ENCODE measurements around the gene DNMT3A. TPM values are rescaled to one million over a fixed set of nuclear protein-coding genes. Genes with fewer than 3 reads are reported as not detected.

Gene DNMT3A
- polyA plus RNA-seq, 3 donors from 2014 or later, result 9.4 to 15.9 (median 9.9) TPM

DNA sequence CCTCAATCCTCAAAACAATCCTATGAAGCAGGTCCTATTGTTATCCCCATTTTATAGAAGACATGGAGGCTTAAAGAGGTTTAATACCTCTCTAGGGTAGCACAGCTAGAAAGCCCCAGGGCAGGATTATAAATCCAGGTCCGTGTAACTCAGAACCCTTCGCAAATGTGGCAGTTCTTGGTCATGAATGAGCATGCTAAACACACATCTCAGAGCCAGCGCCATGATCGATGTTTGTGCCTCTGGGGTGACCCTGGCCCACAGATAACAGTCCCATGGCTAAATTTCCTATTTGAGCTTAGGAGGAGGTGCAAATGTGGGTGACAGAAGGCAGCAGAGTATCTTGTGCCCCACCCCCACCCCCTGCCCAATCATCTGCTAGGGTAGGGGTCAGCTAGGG, 17.5 kb downstream of the DNMT3A start:
- Mint-ChIP-seq H3K36me3 (peaks cover 13 to 20% (median 17%) of the 10 kb centered on the region in 3 donors), H3K4me1 (peaks cover 47 to 53% of the 10 kb centered on the region in 2 donors), H3K27ac (peak overlapping the region in 3 of 6 donors; percentile 41 to 61 (median 60)), H3K27me3 (ENCODE audit: low read depth in 3 of 3) (peaks cover 0 to 3% (median 2%) of the 10 kb centered on the region in 3 donors), H3K4me3 (peak overlapping the region; percentile 64 to 92 (median 81)), H3K9me3 (peaks cover 0 to 14% (median 8%) of the 10 kb centered on the region in 6 donors)
- DNase-seq, result no peak

DNA sequence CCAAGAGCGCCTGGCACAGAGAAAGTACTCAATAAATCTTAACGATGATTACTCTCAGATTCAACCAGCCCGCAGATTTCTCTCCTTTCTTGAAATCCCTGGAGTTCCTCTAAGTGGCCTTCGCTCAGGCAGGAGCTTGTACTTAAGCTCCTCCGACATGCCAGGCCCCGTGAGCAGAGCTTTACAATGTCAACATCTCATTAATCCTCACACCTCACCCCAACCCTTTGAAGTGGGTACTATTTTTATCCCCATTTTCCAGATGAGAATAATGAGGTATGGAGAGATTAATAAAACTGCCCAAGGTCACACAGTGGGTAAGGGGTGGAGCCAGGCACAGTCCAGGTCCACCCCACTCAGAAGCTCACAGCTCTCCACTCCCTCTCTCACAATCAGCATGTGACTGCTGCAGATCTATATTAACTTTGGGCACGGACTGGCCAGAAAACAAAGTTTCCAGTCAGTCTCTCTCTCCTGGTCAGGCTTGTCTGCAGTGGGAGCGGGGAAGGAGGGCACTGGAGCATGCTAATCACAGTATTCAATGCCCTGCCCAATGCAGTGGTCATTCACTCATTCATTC, 18.0 kb downstream of the DNMT3A start:
- Mint-ChIP-seq H3K27ac (peak overlapping the region; percentile 61 to 92 (median 88)), H3K4me3 (peak overlapping the region; percentile 76 to 92 (median 81)), H3K27me3 (ENCODE audit: low read depth in 3 of 3) (peaks cover 0 to 3% (median 2%) of the 10 kb centered on the region in 3 donors), H3K36me3 (peaks cover 13 to 20% (median 17%) of the 10 kb centered on the region in 3 donors), H3K4me1 (peaks cover 47 to 55% of the 10 kb centered on the region in 2 donors), H3K9me3 (peaks cover 0 to 14% (median 8%) of the 10 kb centered on the region in 6 donors)
- no peak for DNase-seq

DNA sequence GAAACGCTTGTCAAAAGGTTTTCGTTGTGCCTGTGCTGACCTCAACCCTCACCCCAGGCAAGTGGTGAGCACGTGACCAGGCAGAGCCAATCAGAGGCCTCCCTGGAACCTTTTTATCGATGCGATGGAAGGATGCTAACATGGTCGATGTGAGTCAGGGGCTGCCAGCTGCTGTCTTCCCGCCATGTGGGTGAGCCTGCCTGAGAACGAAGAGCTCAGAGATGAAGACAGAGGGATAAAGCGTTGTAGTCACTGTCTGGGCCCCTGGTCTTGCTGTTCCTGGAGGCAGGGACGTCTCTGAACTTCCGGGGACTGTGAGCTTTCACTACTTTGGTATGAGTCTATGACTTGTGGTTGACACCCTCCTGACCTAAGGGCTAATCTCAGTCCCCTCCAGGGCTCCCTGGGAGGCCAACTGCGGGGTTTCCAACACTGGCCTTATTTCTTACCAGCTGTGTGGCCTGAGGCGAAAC, 18.6 kb downstream of the DNMT3A start:
- peak; percentile 47 to 63 (median 52) for DNase-seq
- peak overlapping the region; percentile 61 to 92 (median 88) for H3K27ac Mint-ChIP-seq
- H3K4me1 Mint-ChIP-seq, result peaks cover 47 to 55% of the 10 kb centered on the region in 2 donors

DNA sequence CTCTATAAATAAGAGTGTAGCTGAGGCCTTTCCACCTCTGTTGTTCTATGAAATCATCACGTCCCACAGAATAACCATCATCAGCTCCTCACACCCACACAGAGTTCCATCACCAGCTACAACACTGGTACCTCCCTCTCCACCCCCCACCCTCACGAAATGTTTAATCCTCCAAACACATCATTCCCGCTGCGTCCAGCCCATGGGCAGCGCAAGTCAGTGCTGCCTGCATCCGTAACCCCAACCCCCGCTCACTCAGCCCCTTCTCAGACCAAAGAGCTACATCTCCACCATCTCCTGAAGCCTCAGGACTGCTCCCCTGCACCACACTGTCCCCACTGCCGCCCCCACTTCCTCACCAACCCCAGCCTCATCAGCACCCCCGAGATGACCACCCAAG, 19.4 kb downstream of the DNMT3A start:
- peaks cover 9 to 14% (median 11%) of the 10 kb centered on the region in 3 donors for H3K36me3 Mint-ChIP-seq
- H3K9me3 Mint-ChIP-seq, result peaks cover 1 to 9% (median 7%) of the 10 kb centered on the region in 6 donors
- H3K27me3 Mint-ChIP-seq (ENCODE audit: low read depth in 3 of 3), result peaks cover 0 to 3% (median 2%) of the 10 kb centered on the region in 3 donors
- peaks cover 47 to 55% of the 10 kb centered on the region in 2 donors for H3K4me1 Mint-ChIP-seq
- H3K4me3 Mint-ChIP-seq, result peak overlapping the region; percentile 76 to 92 (median 81)
- no peak for DNase-seq
- peak overlapping the region in 5 of 6 donors; percentile 61 to 92 (median 89) for H3K27ac Mint-ChIP-seq

More for the DNA sequence above, 18.6 kb downstream of the DNMT3A start:
- peaks cover 13 to 20% (median 17%) of the 10 kb centered on the region in 3 donors for H3K36me3 Mint-ChIP-seq
- H3K9me3 Mint-ChIP-seq, result peaks cover 0 to 14% (median 8%) of the 10 kb centered on the region in 6 donors
- peaks cover 0 to 3% (median 2%) of the 10 kb centered on the region in 3 donors for H3K27me3 Mint-ChIP-seq (ENCODE audit: low read depth in 3 of 3)
- peak overlapping the region; percentile 76 to 92 (median 81) for H3K4me3 Mint-ChIP-seq

DNA sequence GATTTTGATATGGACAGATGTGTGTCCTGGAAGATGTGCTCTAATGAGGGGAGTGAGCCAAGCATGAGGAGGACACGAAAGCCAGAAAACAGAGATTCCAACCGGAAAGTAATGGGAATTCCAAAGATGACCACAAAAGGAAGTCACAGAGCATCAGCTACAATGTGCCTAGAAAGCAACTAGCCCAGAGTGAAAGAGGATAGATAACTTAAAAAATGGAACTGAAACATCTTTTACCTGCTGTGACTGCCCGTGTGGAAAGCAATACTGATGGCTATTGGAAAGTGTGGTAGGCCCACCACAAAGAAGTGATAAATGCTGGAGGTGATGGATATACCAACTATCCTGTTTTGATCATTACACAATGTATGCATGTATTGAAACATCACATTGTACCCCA, 21.6 kb downstream of the DNMT3A start:
- Mint-ChIP-seq H3K27ac (peak overlapping the region in 2 of 6 donors; percentile 7 to 12), H3K27me3 (ENCODE audit: low read depth in 3 of 3) (peaks cover 0 to 3% (median 1%) of the 10 kb centered on the region in 3 donors), H3K36me3 (no peaks in the 10 kb centered on the region), H3K9me3 (peaks cover 0 to 1% (median 0%) of the 10 kb centered on the region in 6 donors), H3K4me3 (no peak overlapping the region), H3K4me1 (peaks cover 56 to 72% of the 10 kb centered on the region in 2 donors)
- DNase-seq, result no peak

DNA sequence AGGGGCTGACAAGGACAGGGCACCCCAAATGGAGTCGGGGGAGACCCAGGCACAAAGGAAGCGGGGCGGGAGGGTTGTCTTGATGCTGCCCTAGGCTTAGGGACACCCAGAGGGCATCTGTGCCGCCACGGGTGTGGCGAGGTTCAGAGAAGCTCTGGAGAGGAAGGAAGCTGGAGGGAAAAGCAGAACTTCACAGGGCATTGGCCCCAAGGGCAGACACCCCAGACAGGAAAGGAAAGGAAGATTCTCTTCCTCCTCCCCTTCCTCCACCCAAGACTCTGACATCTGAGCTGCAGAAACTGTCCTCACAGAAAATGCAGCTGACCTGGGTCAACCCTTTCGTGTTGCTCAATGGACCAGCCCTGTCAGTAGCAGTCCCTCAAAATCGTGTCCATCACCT, 25.6 kb downstream of the DNMT3A start:
- no peaks in the 10 kb centered on the region for H3K36me3 Mint-ChIP-seq
- H3K27me3 Mint-ChIP-seq (ENCODE audit: low read depth in 3 of 3), result peaks cover 0 to 1% (median under 1%) of the 10 kb centered on the region in 3 donors
- peaks cover 0 to 1% (median 0%) of the 10 kb centered on the region in 6 donors for H3K9me3 Mint-ChIP-seq
- H3K4me1 Mint-ChIP-seq, result peaks cover 39 to 40% of the 10 kb centered on the region in 2 donors
- peak overlapping the region in 4 of 6 donors; percentile 12 to 73 (median 52) for H3K27ac Mint-ChIP-seq
- no peak for DNase-seq
- no peak overlapping the region for H3K4me3 Mint-ChIP-seq

DNA sequence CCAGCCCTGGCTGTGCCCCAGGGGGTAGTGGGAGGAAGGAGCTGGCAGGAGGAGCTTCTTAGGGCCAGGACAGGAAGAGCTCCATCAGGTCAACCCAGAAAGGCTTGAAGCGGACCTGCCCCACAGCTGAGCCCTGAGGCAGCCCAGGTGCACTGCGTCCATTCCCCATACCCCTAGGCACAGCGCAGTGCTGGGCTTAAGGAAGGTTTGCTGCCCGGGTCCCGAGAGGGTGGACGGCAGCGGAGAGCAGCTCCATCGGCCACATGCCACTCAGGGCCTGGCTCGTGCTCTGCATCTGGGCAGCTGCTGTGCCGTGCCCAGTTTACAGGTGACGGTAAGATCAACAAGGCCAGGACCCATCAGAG, 26.4 kb downstream of the DNMT3A start:
- H3K27ac Mint-ChIP-seq, result peak overlapping the region in 5 of 6 donors; percentile 32 to 73 (median 64)
- no peak for DNase-seq
- H3K9me3 Mint-ChIP-seq, result peaks cover 0 to 1% (median 0%) of the 10 kb centered on the region in 6 donors
- peaks cover 0 to 1% (median 0%) of the 10 kb centered on the region in 3 donors for H3K27me3 Mint-ChIP-seq (ENCODE audit: low read depth in 3 of 3)
- H3K4me3 Mint-ChIP-seq, result no peak overlapping the region
- peaks cover 37 to 40% of the 10 kb centered on the region in 2 donors for H3K4me1 Mint-ChIP-seq
- no peaks in the 10 kb centered on the region for H3K36me3 Mint-ChIP-seq

DNA sequence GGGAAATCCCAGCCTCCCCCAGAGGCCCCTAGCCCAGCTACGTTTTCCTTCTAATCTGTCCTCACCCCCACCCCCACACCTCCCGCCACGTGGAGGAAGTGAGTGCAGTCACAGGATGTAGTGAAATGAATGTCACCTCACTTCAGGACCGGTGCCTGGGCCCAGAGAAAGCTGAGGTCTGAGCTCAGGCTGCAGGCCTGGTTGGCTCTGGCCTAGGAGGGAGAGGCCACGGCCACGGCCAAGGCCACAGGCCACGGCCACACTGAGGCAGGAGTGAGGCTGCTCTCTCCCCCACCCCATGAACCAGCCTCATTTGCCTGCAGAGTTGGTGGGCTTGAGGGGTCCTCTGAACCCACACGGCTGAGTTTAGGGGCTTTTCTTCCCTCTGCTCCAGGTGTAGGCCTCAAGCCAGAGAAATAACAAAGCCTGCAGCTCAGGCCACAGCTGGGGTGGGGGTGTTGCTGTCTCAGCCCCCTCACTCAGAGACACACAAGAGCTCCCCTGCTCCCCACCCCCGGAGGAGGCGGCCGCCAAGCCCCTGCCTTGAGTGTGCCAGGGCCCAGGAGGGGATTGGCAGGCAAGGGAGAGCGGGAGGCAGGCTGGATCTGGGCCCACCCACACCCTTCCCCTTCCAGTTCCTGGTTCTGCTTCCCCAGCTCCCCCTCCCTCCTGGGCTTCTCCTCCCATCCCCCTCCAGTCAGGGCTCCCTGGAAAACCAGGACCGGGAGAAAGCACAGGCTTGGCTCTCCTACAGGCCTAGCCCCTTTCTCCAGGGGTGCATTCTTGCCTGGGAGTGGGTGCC, 27.0 kb downstream of the DNMT3A start:
- peaks cover 0 to 1% (median 0%) of the 10 kb centered on the region in 3 donors for H3K27me3 Mint-ChIP-seq (ENCODE audit: low read depth in 3 of 3)
- H3K27ac Mint-ChIP-seq, result peak overlapping the region; percentile 55 to 85 (median 78)
- peaks cover 31 to 38% of the 10 kb centered on the region in 2 donors for H3K4me1 Mint-ChIP-seq
- DNase-seq, result peak; percentile 39 to 50 (median 43)
- peaks cover 0 to 1% (median 0%) of the 10 kb centered on the region in 6 donors for H3K9me3 Mint-ChIP-seq
- H3K4me3 Mint-ChIP-seq, result peak overlapping the region in 3 of 5 donors; percentile 40 to 64 (median 61)
- H3K36me3 Mint-ChIP-seq, result no peaks in the 10 kb centered on the region

DNA sequence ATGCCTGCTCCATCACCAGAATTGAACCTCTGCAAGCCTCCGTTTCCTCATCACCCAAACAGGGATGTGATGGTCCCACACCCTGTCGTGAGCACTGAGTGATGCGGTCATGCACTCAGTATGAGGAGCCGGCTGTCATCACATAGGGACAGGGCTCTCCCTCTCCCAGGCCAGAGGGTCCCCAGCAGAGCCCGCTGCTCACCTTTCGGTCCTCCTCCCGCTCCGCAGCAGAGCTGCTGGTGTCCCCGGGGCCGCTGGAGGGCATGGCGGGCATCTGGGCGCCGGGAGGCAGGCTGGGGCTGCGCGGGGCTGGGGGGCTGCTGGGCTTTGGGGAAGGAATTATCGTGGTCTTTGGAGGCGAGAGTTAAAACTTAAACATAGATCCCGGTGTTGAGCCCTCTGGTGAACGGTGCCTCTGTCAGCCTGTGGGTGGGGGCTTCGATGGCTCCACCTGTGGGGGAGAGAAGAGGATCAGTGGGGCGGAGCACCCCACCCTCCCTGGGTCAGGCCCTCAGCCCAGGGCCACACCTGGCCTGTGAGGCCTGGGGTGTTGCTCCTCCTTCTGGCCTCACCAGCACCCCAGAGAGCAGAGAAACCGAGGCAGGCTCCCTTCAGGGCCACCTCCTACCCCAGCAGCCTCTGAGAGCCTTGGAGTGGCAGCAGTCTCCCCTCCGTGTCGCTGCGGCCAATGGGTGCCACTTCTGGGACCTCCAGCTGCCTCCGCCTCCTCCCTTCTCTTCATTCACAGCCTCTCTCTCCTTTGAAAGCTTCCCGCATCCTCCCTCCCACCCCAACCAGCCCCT, 27.8 kb downstream of the DNMT3A start:
- peaks cover 33 to 43% of the 10 kb centered on the region in 2 donors for H3K4me1 Mint-ChIP-seq
- H3K4me3 Mint-ChIP-seq, result peak overlapping the region in 2 of 5 donors; percentile 61 to 64
- H3K9me3 Mint-ChIP-seq, result peaks cover 0 to 1% (median 0%) of the 10 kb centered on the region in 6 donors

DNA sequence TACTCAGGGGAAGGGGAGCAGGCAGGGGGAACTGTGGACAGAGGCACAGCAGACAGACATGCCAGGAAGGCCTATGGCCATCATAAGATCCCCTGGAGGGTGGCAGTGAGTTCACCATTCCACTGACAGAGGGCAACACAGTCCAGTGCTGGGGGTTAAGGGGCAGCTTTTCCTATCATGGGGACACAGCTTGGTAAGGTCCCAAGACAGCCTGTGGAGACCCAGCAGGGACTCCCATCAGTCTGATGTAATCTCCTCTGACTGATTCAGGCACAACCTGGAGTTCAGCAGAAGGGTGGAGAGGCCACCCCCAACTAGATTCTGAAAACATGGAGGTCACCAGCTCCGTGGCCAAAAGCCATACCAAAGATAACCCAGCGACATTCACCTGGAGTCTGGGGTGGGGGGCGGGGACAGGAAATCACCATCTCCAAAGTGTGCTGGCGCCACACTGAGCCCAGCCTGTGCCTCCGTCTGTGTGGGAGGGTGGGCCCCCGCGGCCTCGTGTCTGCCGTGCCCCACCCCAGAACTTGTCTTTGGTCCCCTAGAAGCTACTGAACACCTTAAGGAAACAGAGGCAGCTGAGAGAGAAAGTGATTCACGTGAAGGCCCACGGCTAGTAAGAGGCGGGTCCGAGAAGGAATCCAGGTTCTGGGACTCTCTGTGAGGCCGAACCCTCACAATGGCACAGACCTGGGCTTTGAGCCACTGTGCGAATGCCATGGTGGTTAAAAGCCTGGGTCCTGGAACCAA, 28.6 kb downstream of the DNMT3A start:
- peaks cover 1 to 5% (median 2%) of the 10 kb centered on the region in 3 donors for H3K27me3 Mint-ChIP-seq (ENCODE audit: low read depth in 3 of 3)
- H3K27ac Mint-ChIP-seq, result peak overlapping the region in 1 of 6 donors; percentile 50
- H3K4me1 Mint-ChIP-seq, result peaks cover 41 to 50% of the 10 kb centered on the region in 2 donors
- no peak for DNase-seq
- no peak overlapping the region for H3K4me3 Mint-ChIP-seq
- H3K36me3 Mint-ChIP-seq, result no peaks in the 10 kb centered on the region
- H3K9me3 Mint-ChIP-seq, result peaks cover 0 to 1% (median 0%) of the 10 kb centered on the region in 6 donors

More for the DNA sequence above, 27.8 kb downstream of the DNMT3A start:
- Mint-ChIP-seq H3K27ac (peak overlapping the region in 4 of 6 donors; percentile 78 to 85 (median 80)), H3K36me3 (no peaks in the 10 kb centered on the region), H3K27me3 (ENCODE audit: low read depth in 3 of 3) (peaks cover under 1 to 2% (median 1%) of the 10 kb centered on the region in 3 donors)
- DNase-seq, result no peak

DNA sequence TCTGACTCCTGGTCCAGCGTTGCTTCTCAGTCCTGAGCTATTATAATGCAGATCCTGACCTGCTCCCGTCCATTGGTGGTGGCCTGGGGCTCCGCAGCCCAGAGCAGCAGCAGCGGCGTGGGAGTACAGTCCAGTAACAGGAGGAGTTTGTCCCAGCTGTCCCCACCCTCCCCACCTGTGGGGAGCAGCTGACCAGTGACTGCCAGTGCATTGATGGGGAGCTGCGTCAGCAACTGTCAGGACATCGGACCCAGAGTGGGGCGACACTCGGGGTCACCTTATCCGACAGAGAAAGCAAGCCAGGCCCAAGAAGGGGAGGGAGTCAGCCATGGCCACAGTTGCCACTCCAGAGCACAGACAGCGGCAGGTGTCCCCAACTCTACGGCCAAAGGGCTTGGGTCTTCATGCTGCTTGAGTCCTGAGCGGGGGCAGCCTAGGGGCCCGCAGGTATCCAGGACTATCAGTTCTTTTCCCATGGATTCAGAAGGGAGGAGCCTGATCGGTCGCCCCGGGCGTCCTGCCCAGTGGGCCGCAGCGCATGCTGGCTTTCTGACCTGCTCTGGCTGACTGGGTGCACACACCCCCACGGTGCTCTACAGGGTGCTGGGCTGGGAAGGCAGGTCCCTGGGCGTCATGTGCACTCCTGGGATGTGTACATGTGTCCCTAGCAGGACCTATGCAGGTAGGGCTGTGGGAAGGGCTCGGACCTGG, 29.7 kb downstream of the DNMT3A start:
- DNase-seq, result no peak
- peaks cover 1 to 5% (median 2%) of the 10 kb centered on the region in 3 donors for H3K27me3 Mint-ChIP-seq (ENCODE audit: low read depth in 3 of 3)
- H3K4me3 Mint-ChIP-seq, result peak overlapping the region in 1 of 5 donors; percentile 27
- no peaks in the 10 kb centered on the region for H3K9me3 Mint-ChIP-seq
- H3K36me3 Mint-ChIP-seq, result peaks cover 0 to under 1% (median 0%) of the 10 kb centered on the region in 3 donors
- peak overlapping the region in 2 of 6 donors; percentile 11 to 49 for H3K27ac Mint-ChIP-seq
- H3K4me1 Mint-ChIP-seq, result peaks cover 50 to 52% of the 10 kb centered on the region in 2 donors

All from immature natural killer cell (primary cell).